Stimulated activated CD4-positive, alpha-beta T cell treated with anti-CD3 and anti-CD28 coated beads, Interleukin-12 subunit alpha, Interleukin-12 subunit beta, amount 100 ng/mL, for 4 hours (primary cell): ENCODE results near the gene TTLL9.

ENCODE experiments used
- DNase-seq: peaks from one replicate; pipeline ENCODE4 v3.0.0-alpha.2; 2020

Gene TTLL9

DNA sequence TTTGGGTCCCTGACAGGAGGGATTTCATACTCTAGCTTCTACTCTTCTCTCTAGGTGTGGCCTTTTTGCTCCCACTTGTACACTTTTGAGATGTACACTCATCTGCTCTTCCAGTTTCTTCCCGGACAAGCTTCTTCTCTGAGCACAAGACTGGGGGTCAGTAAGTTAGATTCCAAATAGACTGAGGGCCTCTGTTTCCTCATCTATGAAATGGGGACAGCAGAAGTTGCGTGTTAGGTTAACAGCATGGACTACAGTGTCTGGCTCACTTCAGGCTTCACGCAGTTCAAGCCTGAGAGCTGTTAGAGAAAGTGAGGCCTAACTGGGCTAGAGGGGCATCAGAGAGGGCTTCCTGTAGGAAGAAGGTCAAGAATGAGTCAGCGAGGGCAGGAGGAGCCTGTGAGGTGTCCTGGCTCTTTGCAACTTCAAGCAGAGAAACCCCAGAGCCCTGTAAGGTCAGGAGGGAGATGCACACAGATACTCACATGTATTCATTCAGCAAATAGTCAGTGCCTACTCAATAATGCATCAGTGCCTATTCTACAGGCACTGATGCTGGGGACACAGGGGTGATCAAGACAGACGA is 118.1 kb downstream of the TTLL9 start:
- DNase-seq = no peak

DNA sequence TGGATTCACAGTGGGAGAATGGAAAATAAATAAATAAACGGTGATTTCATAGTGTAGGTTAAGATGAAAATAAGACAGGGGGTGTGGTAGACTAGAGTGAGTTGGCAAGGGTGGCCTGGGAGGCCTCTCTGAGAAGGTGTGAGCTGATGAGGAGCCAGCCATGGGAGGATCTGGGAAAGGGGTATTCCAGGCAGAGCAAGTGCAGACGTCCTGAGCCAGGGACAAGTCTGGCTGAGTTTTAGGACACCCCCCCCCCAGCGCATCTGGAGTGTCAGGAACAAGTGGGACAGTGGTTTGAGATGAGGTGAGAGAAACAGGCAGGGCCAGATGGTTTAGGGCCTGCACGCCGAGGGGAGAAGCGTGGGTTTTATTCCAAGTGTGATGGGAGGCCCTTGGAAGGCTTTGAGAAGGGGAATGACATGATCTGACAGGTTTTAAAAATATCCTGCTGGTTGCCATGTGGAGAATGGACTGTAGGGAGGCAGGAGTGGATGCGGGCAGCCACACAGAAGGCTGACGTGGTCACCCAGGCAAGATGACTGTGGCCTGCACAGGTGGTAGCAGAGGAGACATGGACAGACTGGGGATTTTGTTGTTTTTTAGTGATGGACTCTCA is 118.7 kb downstream of the TTLL9 start:
- DNase-seq = no peak

DNA sequence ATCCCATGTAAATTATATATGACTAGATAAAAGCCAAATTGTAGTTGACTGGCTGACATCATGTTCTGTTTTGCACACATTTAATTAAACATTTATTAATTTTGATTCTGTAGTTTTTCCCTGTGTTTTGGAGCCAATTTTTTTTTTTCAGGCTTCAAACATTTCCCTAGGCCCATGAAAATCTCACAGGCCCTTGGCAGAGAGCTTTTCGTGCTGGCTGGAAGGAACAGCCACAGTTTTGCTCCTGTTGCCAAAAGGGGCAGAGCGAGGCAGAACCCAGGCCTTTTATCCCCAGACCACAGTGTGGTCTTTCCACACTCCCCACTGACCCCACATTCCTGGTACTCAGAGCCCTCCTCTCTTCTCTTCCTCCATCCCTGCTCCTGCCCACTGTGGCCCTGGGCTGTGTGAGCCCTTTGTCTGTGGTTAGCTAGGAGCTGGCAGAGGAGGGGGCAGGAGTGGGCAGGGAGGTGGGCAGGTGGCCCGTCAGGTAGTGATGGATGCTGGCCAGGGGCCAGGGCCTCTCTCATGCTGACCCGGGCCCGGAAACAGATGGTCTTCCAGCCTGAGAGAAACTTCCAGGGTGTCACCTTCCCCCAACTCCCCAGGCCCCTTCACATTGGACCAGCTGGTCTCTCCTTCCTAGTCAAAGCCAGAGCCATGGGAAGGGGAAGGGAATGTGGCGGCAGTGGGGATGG is 120.4 kb downstream of the TTLL9 start:
- DNase-seq = no peak

DNA sequence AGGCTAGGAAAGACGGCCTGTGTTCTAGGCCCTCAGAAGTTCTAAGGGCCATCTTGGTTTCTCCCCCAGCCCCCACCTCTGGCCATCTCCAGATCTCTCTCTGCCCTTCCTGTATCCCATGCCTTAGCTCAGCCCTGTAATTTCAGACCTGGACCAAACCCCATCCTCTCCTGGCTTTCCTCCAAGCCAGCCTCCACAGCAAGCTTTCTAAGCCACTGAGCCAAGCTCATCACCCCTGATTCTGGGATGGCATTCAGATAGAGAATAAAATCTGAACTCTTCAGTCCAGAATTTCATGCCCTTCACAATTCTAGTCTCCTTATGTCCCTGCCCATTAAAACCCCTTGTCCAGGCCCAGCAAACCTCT is 120.9 kb downstream of the TTLL9 start:
- no peak for DNase-seq

DNA sequence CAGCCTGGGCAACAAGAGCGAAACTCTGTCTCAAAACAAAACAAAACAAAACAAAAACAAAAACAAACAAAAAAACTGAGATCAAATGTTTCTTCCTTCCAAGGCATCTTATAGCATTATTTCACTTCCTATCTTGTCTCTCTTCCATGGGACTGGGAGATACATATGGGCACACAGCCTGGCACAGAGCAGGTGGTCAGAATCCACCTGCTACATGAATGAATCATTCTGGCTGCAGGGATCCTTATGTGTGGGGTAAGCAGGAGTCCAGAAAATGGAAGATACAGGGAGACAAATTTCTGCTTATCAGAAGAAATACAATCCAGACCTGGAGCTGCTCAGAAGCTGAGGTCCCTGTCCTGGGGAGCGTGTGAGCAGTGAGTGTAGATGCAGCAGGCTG is 121.7 kb downstream of the TTLL9 start:
- DNase-seq = no peak
